Mesothelial cell of epicardium (in vitro differentiated cells): ENCODE data around the gene IFNK. TPM values are rescaled to one million over a fixed set of nuclear protein-coding genes. Genes with fewer than 3 reads are reported as not detected.

Source experiments
- DNase-seq, 2 experiments: peaks; one replicate each; pipeline ENCODE4 v3.0.0; 2021; ENCODE audit warnings: low spot score in 2 of 2; ENCODE audit not compliant: unreplicated experiment in 2 of 2
- H3K27ac Mint-ChIP-seq: 2 replicates; pipeline ENCODE4 v1.8.0; 2021; ENCODE audit warnings: mixed read lengths
- H3K27me3 Mint-ChIP-seq: 2 replicates; pipeline ENCODE4 v1.8.0; 2021; ENCODE audit warnings: low read depth, mixed read lengths
- H3K36me3 Mint-ChIP-seq: 2 replicates; pipeline ENCODE4 v1.8.0; 2021; ENCODE audit warnings: mixed read lengths
- H3K4me1 Mint-ChIP-seq: 2 replicates; pipeline ENCODE4 v1.8.0; 2021; ENCODE audit warnings: mixed read lengths
- H3K4me3 Mint-ChIP-seq: 2 replicates; pipeline ENCODE4 v1.8.0; 2021; ENCODE audit warnings: mild to moderate bottlenecking, moderate library complexity, mixed read lengths
- H3K9me3 Mint-ChIP-seq: 2 replicates; pipeline ENCODE4 v1.8.0; 2021; ENCODE audit warnings: mixed read lengths
- total RNA-seq: library from RNA; stranded (reverse); gene quantifications from 3 replicates; pipeline ENCODE4 v1.2.1, GENCODE V29; 2021
- TF ChIP-seq, protein P1 (sequence below): fragments of 200-600 bp; sonication (generic); IDR thresholded peaks from one replicate; pipeline ENCODE4 v1.5.0; 2021; ENCODE audit warnings: antibody characterized with exemption; ENCODE audit not compliant: unreplicated experiment

The IFNK gene
- total RNA-seq, 1 donor from 2014 or later = not detected

DNA sequence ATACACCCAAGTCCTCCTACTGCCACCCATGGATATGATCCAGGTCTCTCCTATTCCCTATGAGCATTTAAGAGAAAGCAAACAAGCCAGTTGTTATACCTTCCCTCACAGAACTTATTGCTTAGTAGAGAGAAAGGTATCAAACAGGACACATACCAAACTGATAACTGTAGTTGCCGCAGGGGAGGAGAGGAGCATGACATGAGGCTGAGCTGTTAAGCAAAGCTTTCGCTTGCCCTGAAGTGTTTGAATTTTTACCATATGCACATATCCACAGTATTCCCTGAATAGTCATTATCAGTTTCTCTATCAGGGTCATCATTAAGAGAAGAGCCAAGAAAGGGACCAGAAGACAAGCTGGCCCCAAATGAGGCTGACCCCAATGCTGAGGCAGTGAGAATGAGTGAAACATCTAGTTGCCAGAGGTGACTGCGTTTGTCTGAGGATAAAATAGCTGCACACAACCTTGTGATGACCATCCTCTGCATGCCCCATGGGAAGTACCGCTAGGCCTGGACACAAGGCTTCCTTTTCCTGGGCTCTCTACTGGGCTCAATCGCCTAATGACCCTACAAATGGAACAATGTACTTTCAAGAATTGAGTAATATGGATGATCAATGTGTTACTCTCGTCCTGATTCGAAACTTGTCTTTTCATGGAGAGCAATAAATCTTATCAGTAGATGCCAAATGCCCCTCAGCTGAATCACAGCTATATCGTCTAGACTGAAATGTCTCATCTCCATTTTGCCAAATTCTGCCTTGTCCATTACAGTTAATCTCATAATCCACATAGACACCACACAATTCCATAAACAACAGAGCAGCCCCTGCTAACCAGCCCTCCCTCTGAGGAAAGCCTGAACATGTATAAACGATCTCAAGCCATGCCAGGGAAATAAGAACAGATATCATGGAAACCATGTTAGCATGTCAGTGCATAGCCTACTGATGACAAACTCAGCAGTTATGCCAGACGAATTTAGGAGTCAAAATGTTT is 4.3 kb upstream of the IFNK start:
- no peak overlapping the region for H3K27ac Mint-ChIP-seq
- DNase-seq = no peak
- H3K4me3 Mint-ChIP-seq = no peak overlapping the region
- TF ChIP-seq, protein P1, sequence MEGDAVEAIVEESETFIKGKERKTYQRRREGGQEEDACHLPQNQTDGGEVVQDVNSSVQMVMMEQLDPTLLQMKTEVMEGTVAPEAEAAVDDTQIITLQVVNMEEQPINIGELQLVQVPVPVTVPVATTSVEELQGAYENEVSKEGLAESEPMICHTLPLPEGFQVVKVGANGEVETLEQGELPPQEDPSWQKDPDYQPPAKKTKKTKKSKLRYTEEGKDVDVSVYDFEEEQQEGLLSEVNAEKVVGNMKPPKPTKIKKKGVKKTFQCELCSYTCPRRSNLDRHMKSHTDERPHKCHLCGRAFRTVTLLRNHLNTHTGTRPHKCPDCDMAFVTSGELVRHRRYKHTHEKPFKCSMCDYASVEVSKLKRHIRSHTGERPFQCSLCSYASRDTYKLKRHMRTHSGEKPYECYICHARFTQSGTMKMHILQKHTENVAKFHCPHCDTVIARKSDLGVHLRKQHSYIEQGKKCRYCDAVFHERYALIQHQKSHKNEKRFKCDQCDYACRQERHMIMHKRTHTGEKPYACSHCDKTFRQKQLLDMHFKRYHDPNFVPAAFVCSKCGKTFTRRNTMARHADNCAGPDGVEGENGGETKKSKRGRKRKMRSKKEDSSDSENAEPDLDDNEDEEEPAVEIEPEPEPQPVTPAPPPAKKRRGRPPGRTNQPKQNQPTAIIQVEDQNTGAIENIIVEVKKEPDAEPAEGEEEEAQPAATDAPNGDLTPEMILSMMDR = no peak
- no peaks in the 10 kb centered on the region for H3K9me3 Mint-ChIP-seq
- peaks cover 5% of the 10 kb centered on the region for H3K36me3 Mint-ChIP-seq
- peaks cover 7% of the 10 kb centered on the region for H3K4me1 Mint-ChIP-seq
- no peaks in the 10 kb centered on the region for H3K27me3 Mint-ChIP-seq

DNA sequence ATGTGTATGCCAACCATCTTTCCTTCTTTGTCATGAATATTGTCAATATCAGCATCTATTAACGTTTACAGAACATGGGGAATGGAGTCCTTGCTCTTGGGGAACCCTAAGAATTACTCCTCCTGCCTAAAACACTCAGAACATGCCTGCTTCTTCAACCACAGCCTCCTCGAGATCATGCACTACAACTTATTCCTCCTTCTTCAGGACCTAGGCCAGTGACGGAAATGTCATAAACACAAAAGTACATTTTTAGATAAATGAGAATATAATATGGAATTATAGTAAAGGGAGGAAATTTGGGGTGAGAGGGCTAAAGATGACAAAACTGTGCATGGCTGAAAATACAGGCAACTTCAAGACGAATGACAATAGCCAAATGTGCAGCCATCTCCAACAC is 3.1 kb upstream of the IFNK start:
- Mint-ChIP-seq H3K4me3 (no peak overlapping the region), H3K27me3 (no peaks in the 10 kb centered on the region), H3K36me3 (peaks cover 5% of the 10 kb centered on the region), H3K9me3 (no peaks in the 10 kb centered on the region), H3K27ac (no peak overlapping the region), H3K4me1 (peaks cover 10% of the 10 kb centered on the region)
- TF ChIP-seq, protein P1 = no peak
- no peak for DNase-seq

GRCh38 chr9:27523141-27523540 is 949 bp upstream of the IFNK start:
- no peak for DNase-seq
- Mint-ChIP-seq H3K4me3 (no peak overlapping the region), H3K36me3 (peaks cover 5% of the 10 kb centered on the region), H3K9me3 (no peaks in the 10 kb centered on the region), H3K27me3 (no peaks in the 10 kb centered on the region), H3K27ac (no peak overlapping the region), H3K4me1 (peaks cover 30% of the 10 kb centered on the region)
- TF ChIP-seq, protein P1 = no peak

DNA sequence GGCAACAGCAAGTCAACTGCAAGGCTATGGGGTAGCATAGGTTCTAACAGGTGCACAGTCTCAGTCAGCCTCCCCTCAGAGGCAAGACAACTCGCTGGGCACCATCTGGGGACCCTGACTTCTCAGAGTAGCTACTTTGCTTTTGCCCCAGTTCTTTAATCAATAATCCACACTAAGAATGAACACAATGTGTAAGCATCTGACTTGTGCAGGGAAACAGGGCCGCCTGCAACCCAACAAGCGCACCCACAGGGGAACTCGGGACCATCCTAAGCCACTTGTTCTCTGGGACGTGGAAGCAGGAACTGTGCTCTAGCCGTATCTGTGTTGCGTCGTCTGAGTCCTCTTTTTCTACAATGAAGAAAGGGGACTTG is 3.6 kb downstream of the IFNK start:
- Mint-ChIP-seq H3K27ac (peak overlapping the region; percentile 97), H3K4me1 (peaks cover 36% of the 10 kb centered on the region), H3K36me3 (peaks cover 5% of the 10 kb centered on the region), H3K27me3 (no peaks in the 10 kb centered on the region), H3K4me3 (peak overlapping the region; percentile 94), H3K9me3 (no peaks in the 10 kb centered on the region)
- TF ChIP-seq, protein P1 = no peak
- no peak for DNase-seq

- H3K9me3 Mint-ChIP-seq = no peaks in the 10 kb centered on the region
- TF ChIP-seq, protein P1 = no peak
- peak overlapping the region; percentile 94 for H3K4me3 Mint-ChIP-seq
- H3K4me1 Mint-ChIP-seq = peaks cover 41% of the 10 kb centered on the region
- H3K27me3 Mint-ChIP-seq = no peaks in the 10 kb centered on the region
- H3K27ac Mint-ChIP-seq = peak overlapping the region; percentile 97
- peaks cover 5% of the 10 kb centered on the region for H3K36me3 Mint-ChIP-seq
- peak; percentile 45 to 79 for DNase-seq
Measured at GRCh38 chr9:27528076-27528885, 4.2 kb downstream of the IFNK start.
